WI38 (cell line): ENCODE measurements around the gene SIMC1.
"Not testable (repeated sequence)": the region's sequence is repeated elsewhere in the genome, so short reads cannot be mapped to it uniquely, and the experiment has no call there.

Source experiments
- H3K4me3 ChIP-seq: 2 replicates; pipeline ENCODE4 v1.5.1; 2011; ENCODE audit warnings: low read depth, mild to moderate bottlenecking, control low read depth, low read length
- TF ChIP-seq, protein P1 (sequence below): IDR thresholded peaks from 2 replicates; pipeline ENCODE4 v1.5.1; 2012; ENCODE audit warnings: low read depth, mild to moderate bottlenecking, control low read depth, low read length

SIMC1 gene

DNA sequence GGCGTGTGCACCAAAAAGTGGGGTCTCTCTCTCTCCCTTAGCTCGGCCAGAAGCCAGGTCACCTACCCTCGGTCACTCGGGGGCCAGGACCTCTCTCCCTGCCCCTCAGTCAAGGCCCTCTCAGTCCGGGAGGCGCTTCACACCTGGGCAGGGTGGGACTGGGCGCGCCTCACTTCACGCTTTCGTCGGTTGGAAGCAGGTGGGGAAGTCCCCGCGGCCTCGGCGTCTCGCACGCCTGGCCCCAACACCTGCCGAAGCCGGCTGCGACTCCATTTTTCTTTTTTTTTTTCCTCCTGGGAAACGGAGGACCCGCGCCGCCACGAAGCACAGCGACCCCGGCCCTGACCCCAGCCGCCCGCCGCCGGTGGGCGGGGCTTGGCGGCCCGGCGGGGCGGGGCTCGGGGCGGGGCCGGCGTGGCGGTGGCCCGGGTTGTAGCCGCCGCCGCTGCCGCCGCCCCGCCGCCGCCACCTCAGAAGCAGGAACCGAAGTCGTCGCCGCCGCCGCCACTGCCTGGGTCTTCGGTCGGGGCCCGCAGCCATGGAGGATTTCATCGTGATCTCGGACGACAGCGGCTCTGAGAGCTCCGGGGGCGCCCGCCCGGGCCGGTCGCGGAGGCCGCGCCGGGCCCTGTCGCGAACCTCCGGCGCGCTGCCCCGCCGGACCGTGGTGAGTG is at the start of gene SIMC1:
TSS of gene SIMC1 (plus strand) at position 454 of the 674 bp plus-strand sequence. CDS start at position 539, 85 bp downstream.
- peak within 1 kb of the TSS; percentile 42 for H3K4me3 ChIP-seq

GRCh38 chr5:176188506-176189193 is 49.6 kb upstream of the SIMC1 start:
- no peak overlapping the region for H3K4me3 ChIP-seq
- TF ChIP-seq, protein P1, sequence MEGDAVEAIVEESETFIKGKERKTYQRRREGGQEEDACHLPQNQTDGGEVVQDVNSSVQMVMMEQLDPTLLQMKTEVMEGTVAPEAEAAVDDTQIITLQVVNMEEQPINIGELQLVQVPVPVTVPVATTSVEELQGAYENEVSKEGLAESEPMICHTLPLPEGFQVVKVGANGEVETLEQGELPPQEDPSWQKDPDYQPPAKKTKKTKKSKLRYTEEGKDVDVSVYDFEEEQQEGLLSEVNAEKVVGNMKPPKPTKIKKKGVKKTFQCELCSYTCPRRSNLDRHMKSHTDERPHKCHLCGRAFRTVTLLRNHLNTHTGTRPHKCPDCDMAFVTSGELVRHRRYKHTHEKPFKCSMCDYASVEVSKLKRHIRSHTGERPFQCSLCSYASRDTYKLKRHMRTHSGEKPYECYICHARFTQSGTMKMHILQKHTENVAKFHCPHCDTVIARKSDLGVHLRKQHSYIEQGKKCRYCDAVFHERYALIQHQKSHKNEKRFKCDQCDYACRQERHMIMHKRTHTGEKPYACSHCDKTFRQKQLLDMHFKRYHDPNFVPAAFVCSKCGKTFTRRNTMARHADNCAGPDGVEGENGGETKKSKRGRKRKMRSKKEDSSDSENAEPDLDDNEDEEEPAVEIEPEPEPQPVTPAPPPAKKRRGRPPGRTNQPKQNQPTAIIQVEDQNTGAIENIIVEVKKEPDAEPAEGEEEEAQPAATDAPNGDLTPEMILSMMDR, result no peak

GRCh38 chr5:176189857-176190256 is 48.4 kb upstream of the SIMC1 start:
- H3K4me3 ChIP-seq, result no peak overlapping the region
- TF ChIP-seq, protein P1, result no peak

DNA sequence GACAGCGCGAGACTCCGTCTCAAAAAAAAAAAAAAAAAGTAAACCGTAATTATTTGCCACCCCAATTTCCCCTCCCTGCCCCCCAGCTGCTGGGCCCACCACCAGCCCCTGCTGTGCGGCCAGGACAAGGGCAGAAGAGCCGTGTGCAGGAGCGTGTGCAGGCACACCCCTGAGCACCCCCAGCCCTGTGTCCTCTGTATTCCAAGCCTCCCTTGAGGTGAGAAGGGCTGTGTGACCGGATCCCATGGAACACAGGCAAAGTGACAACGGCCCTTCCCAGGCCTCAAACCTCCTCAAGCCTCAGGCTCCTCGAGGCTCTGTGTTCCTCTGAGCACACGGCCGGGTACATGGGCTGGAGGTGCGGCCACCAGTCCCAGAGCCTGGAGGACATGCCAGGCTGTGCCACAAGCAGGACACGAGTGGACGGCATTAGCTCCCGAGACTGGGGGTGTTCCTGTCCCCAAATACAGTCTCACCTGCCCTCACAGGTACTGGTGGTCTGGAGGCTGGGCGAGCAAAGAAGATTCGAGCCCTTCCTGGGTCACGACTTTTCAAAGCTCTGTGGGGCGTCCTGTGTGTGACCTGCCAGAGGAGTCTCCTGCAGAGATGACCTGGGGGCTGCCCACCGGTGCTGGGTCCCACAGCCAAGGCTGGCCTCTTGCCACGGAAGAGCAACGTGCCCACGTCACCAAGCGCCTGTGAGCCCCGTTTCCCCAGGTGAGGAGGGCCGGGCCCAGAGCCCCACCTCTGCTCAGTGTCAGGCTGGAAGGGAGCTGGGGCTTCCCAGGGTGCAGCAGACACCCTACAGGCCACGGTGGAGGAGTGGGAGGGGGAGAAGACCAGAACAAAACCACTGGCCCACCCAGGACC is 47.1 kb upstream of the SIMC1 start:
- no peak overlapping the region for H3K4me3 ChIP-seq
- TF ChIP-seq, protein P1, result no peak

GRCh38 chr5:176192094-176192721 is 46.0 kb upstream of the SIMC1 start:
- TF ChIP-seq, protein P1, result no peak
- H3K4me3 ChIP-seq, result no peak overlapping the region

GRCh38 chr5:176192722-176193117 is 45.5 kb upstream of the SIMC1 start:
- not testable (repeated sequence) for H3K4me3 ChIP-seq

- H3K4me3 ChIP-seq, result not testable (repeated sequence)
Measured at GRCh38 chr5:176193636-176194035, 44.6 kb upstream of the SIMC1 start.

- H3K4me3 ChIP-seq, result peak overlapping the region; percentile 47
Measured at GRCh38 chr5:176194238-176195083, 43.8 kb upstream of the SIMC1 start.

DNA sequence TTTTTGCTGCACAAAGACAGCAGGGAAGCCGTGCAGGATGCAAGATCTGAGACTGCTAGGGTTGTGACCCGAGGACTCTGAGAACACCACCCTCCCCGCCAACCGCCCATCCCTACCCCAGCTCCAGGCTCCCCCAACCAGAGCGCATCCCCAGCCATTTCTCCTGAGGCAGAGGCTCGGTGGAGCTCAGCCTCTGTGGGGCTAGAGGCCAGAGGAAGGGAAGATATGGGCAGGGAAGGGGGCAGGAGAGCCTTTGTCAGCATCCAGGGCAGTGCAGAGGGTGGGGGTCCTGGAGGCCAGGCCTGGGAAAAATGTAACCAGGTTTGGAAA is 43.2 kb upstream of the SIMC1 start:
- not testable (repeated sequence) for H3K4me3 ChIP-seq

DNA sequence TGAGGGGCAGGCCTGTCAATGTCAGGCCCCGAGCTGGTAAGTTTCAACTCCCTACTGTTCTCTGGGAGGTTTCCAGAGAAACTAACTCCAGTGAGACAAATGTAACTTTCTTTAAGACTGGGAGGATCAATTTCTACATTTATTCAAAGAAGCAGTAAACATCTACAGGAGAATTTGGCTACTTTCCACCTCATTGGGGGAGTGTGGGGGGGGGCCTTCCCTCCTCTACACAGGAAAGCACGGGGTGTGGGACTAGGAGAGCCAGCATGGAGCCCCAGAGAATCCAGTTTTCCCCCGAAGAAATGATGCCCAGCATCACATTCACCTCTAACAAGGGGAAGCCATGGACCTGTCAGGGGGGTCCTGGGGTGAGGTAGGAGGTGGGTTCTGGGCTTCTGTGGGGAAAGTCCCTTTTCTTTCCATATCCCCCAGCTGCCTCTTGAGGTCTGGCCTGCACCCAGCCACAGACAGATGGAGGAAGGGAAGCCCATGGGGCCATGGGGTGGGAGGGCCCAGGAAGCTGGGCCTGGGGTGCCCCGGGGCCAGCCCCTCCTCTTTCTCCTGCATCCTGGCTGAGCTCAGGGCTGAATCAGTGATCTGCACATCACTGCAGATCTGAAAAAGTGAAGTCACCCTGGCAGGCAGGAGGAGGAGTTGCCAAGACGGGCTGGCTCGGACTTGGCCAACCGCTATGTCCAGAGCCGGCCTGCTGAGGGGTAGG is 42.6 kb upstream of the SIMC1 start:
- H3K4me3 ChIP-seq, result not testable (repeated sequence)

- not testable (repeated sequence) for H3K4me3 ChIP-seq
Measured at GRCh38 chr5:176196781-176197180, 41.4 kb upstream of the SIMC1 start.

DNA sequence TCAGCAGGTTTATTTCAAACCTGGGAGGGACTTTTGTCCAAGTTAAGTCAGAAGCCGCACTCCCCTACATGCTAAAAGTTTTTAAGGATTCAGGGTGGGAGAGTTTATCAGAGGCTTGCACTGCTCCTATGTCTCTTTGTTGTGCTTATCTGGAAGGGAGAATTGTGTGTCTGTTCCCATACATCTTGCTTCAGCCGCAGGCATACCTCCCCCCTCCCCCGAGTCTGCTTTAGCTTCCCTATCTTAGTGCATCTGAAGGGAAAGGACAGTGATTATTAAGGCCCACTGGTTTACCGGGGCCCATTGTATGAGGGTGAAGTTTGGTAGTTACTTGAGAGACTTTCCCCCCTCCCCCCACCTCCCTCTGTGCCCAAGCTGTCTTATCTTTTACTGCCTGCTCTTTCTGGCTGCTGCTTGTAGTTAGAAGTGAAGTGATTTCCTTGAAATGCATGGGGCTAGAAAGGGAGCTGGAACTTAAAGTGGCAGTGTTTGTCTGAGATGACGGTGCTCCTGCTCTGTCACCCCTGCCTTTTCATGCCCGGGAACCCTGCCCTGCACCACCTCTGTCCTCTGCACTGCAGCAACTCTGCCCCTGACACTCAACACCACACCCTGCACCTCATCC is 40.9 kb upstream of the SIMC1 start:
- not testable (repeated sequence) for H3K4me3 ChIP-seq

DNA sequence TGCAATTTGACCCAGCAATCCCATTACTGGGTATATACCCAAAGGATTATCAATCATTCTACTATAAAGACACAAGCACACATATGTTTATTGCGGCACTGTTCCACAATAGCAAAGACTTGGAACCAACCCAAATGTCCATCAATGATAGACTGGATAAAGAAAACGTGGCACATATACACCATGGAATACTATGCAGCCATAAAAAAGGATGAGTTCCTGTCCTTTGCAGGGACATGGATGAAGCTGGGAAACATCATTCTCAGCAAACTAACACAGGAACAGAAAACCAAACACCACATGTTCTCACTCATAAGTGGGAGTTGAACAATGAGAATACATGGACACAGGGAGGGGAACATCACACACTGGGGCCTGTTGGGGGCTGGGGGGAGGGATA is 39.9 kb upstream of the SIMC1 start:
- H3K4me3 ChIP-seq, result not testable (repeated sequence)
